Measurements from ENCODE around the gene UFC1. TPM values are rescaled to one million over a fixed set of nuclear protein-coding genes. Genes with fewer than 3 reads are reported as not detected.

The UFC1 gene
- total and polyA plus RNA-seq, 9 donors, result 63.2 to 209 (median 107) TPM

GRCh38 chr1:161180639-161181038, 26.9 kb downstream of the UFC1 start:
- no peaks in the 10 kb centered on the region for H3K9me3 ChIP-seq
- TF ChIP-seq CTCF (IDR thresholded peaks at IDR 0.05), result no peak
- TF ChIP-seq EP300 (IDR thresholded peaks at IDR 0.05), result no peak
- TF ChIP-seq POLR2A (IDR thresholded peaks at IDR 0.05), result no peak
- H3K27me3 ChIP-seq, result no peaks in the 10 kb centered on the region
- peaks cover 8% of the 10 kb centered on the region for H3K4me1 ChIP-seq (ENCODE audit: insufficient read depth)
- no peak overlapping the region for H3K4me3 ChIP-seq
- no peak overlapping the region for H3K27ac ChIP-seq
- H3K36me3 ChIP-seq, result no peaks in the 10 kb centered on the region
- DNase-seq, result no peak
- 57 to 69% (median 68%) methylated on average over 1 of the region's 1 CpG for WGBS, 3 donors
- intact Hi-C loops (cut with DNase I), result no loop called here

GRCh38 chr1:161182214-161182613, 28.4 kb downstream of the UFC1 start:
- peak in 1 of 5 donors; percentile 2 for DNase-seq
- TF ChIP-seq POLR2A (IDR thresholded peaks at IDR 0.05), result no peak
- no peak for TF ChIP-seq CTCF (IDR thresholded peaks at IDR 0.05)
- no peak for TF ChIP-seq EP300 (IDR thresholded peaks at IDR 0.05)
- no peaks in the 10 kb centered on the region for H3K9me3 ChIP-seq
- intact Hi-C loops (cut with DNase I), result no loop called here
- H3K36me3 ChIP-seq, result no peaks in the 10 kb centered on the region
- no peaks in the 10 kb centered on the region for H3K27me3 ChIP-seq
- H3K4me3 ChIP-seq, result no peak overlapping the region
- H3K4me1 ChIP-seq (ENCODE audit: insufficient read depth), result peaks cover 2% of the 10 kb centered on the region
- WGBS, 3 donors, result 92 to 100% (median 96%) methylated on average over 1 of the region's 1 CpG
- no peak overlapping the region for H3K27ac ChIP-seq

GRCh38 chr1:161185282-161185682, 31.5 kb downstream of the UFC1 start:
- intact Hi-C loops (cut with DNase I), result no loop called here

GRCh38 chr1:161185732-161186311, 32.0 kb downstream of the UFC1 start:
- intact Hi-C loops (cut with DNase I), result no loop called here
- WGBS, 3 donors, result 18 to 33% (median 27%) methylated on average over 2 of the region's 2 CpGs
- H3K27ac ChIP-seq, result peak overlapping the region in 1 of 2 donors; percentile 9
- peaks cover 2% of the 10 kb centered on the region for H3K4me1 ChIP-seq (ENCODE audit: insufficient read depth)
- H3K9me3 ChIP-seq, result no peaks in the 10 kb centered on the region
- no peak for DNase-seq
- no peaks in the 10 kb centered on the region for H3K36me3 ChIP-seq
- TF ChIP-seq POLR2A (IDR thresholded peaks at IDR 0.05) (no peak), CTCF (IDR thresholded peaks at IDR 0.05) (no peak), EP300 (IDR thresholded peaks at IDR 0.05) (no peak)
- no peaks in the 10 kb centered on the region for H3K27me3 ChIP-seq
- no peak overlapping the region for H3K4me3 ChIP-seq

More at GRCh38 chr1:161185282-161185682, 31.5 kb downstream of the UFC1 start:
- Histone ChIP-seq H3K27ac (peak overlapping the region in 1 of 2 donors; percentile 9), H3K9me3 (no peaks in the 10 kb centered on the region), H3K4me3 (no peak overlapping the region), H3K27me3 (no peaks in the 10 kb centered on the region), H3K4me1 (ENCODE audit: insufficient read depth) (peaks cover 2% of the 10 kb centered on the region), H3K36me3 (no peaks in the 10 kb centered on the region)
- 2 to 6% (median 6%) methylated on average over 3 of the region's 3 CpGs for WGBS, 3 donors
- DNase-seq, result peak in 2 of 5 donors; percentile 45 to 63
- TF ChIP-seq EP300 (IDR thresholded peaks at IDR 0.05), result no peak
- no peak for TF ChIP-seq CTCF (IDR thresholded peaks at IDR 0.05)
- TF ChIP-seq POLR2A (IDR thresholded peaks at IDR 0.05), result no peak
